Activated T-helper 1 cell treated with anti-CD3 and anti-CD28 coated beads, Interleukin-12 subunit alpha, Interleukin-12 subunit beta, Interleukin-2, Interleukin-4 antibody, amounts not matched to agents 30 ng/mL and 10 ng/mL and 1 ng/mL, durations not matched to agents 14 hours and 24 hours and 36 hours (primary cell): ENCODE results near the gene TSC22D3. TPM values are rescaled to one million over a fixed set of nuclear protein-coding genes. Genes with fewer than 3 reads are reported as not detected.

Experiments used
- DNase-seq: peaks from one replicate; pipeline ENCODE4 v3.0.0; 2021; ENCODE audit warnings: low spot score
- H3K27ac Mint-ChIP-seq: one replicate; pipeline ENCODE4 v1.8.0; 2021; ENCODE audit warnings: mild to moderate bottlenecking, mixed read lengths
- H3K27me3 Mint-ChIP-seq: one replicate; pipeline ENCODE4 v1.8.0; 2022; ENCODE audit warnings: mild to moderate bottlenecking, moderate library complexity, mixed read lengths; ENCODE audit not compliant: insufficient read depth
- H3K36me3 Mint-ChIP-seq: one replicate; pipeline ENCODE4 v1.8.0; 2021; ENCODE audit warnings: low read depth, mixed read lengths
- H3K4me1 Mint-ChIP-seq: one replicate; pipeline ENCODE4 v1.8.0; 2021; ENCODE audit warnings: low read depth, mixed read lengths
- H3K4me3 Mint-ChIP-seq: one replicate; pipeline ENCODE4 v1.8.0; 2021; ENCODE audit warnings: mild to moderate bottlenecking, moderate library complexity, mixed read lengths
- H3K9me3 Mint-ChIP-seq: one replicate; pipeline ENCODE4 v1.8.0; 2021; ENCODE audit warnings: mixed read lengths
- intact Hi-C: fragments of 100-400 bp; cut with micrococcal nuclease; formaldehyde crosslinking; loops from one replicate; pipeline ENCODE4 v1.15.1; 2024
- total RNA-seq: library from RNA; stranded (reverse); gene quantifications from 2 replicates; pipeline ENCODE4 v1.2.3, GENCODE V29; 2022

The TSC22D3 gene
- total RNA-seq, 1 donor from 2014 or later = 30.6 TPM

DNA sequence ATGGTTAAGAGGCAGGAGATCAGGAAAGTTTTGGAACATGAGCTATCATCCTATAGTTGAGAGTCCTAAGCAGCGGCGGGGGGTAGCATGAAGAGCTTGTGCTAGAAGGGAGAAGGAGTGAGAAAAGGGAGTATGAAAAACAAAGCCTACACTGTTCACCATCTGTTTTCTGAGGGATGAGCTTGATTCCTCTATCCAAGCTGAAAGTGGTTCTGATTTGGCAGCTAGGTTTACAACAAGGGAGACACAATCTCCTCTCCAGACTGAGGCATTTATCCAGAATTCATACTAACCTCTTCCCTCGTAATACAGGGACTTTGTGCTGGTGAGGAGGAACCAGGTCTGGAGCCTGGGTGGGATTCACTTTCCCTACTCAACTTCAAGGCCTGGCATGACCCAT is 23.5 kb downstream of the TSC22D3 start:
- Mint-ChIP-seq H3K36me3 (no peaks in the 10 kb centered on the region), H3K4me1 (no peaks in the 10 kb centered on the region), H3K4me3 (no peak overlapping the region), H3K9me3 (no peaks in the 10 kb centered on the region), H3K27ac (no peak overlapping the region), H3K27me3 (peaks cover 3% of the 10 kb centered on the region)
- no peak for DNase-seq
- intact Hi-C loops = no loop called here

DNA sequence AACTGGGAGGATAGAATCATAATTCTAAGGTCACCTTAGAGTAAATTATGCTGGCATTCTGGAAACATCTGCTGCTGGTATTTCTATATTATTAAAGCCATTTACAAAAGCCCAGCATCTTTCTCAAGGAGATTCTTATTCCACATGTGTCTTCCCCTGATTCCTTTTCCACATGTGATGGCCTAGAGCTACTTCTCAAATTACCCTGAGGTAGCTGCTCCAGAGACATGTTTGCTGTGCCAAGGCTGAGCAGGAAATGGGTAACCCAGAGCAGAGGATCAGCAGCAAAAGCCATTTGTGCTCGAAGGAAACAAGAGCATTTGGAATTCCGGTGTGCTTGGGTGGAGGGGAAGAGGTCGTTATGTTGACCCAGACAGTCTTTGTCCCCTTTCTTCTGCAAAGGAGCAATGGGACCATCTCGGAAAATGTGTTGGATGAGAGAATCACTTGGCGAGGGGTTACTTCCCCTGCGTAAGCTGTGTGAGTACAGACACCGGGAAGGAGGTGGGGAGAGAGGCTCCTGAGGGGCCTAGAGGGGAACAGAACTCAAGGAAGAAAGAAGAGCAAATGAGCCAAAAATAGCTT is 24.6 kb downstream of the TSC22D3 start:
- no peaks in the 10 kb centered on the region for H3K4me1 Mint-ChIP-seq
- no peaks in the 10 kb centered on the region for H3K36me3 Mint-ChIP-seq
- DNase-seq = no peak
- H3K27me3 Mint-ChIP-seq = peaks cover 3% of the 10 kb centered on the region
- no peaks in the 10 kb centered on the region for H3K9me3 Mint-ChIP-seq
- intact Hi-C loops = no loop called here
- H3K27ac Mint-ChIP-seq = no peak overlapping the region
- no peak overlapping the region for H3K4me3 Mint-ChIP-seq

DNA sequence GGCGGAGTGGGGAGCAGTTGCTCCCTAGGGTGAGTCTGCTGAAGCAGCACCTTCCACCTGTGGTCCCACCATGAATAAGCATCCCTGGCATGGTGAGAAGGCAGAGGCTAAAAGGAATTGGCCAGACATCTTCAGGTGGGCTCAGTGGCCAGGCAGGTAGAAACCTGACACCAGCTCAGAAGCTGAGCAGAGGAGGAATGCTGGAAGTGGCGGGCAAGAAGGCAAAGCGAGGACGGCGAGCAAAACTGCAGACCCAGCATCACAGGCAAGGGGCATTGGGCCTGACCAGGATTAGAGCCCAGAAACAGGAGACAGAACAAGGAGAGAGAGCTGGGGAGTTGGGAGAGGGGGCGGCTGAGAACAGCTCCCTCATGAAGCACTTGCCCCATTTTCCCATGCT is 25.3 kb downstream of the TSC22D3 start:
- no peaks in the 10 kb centered on the region for H3K4me1 Mint-ChIP-seq
- intact Hi-C loops = no loop called here
- H3K27ac Mint-ChIP-seq = no peak overlapping the region

DNA sequence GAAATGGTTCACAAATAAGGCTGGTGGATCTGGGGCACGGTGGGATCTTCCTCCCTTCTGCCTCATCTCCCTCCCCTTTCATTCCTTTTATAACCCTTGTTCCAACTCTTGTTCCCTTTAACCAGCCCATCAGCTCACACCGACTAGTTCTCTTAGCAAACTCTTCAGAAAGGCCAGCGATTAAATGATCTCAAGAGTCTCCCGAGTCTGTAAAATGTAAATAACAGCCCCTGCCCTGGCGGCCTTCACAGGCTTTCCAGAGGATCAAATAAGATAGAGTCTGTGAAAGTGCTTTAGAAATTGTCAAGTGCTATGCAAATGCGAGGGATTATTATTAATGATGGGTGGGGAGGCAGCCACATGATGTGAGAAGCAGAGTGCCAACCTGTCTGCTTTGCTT is 27.1 kb downstream of the TSC22D3 start:
- Mint-ChIP-seq H3K9me3 (no peaks in the 10 kb centered on the region), H3K4me3 (no peak overlapping the region), H3K27ac (no peak overlapping the region), H3K36me3 (no peaks in the 10 kb centered on the region), H3K4me1 (no peaks in the 10 kb centered on the region), H3K27me3 (peaks cover 3% of the 10 kb centered on the region)
- intact Hi-C loops = no loop called here
- DNase-seq = no peak

More for the DNA sequence above, 25.3 kb downstream of the TSC22D3 start:
- Mint-ChIP-seq H3K27me3 (peaks cover 3% of the 10 kb centered on the region), H3K9me3 (no peaks in the 10 kb centered on the region), H3K36me3 (no peaks in the 10 kb centered on the region), H3K4me3 (no peak overlapping the region)
- no peak for DNase-seq

DNA sequence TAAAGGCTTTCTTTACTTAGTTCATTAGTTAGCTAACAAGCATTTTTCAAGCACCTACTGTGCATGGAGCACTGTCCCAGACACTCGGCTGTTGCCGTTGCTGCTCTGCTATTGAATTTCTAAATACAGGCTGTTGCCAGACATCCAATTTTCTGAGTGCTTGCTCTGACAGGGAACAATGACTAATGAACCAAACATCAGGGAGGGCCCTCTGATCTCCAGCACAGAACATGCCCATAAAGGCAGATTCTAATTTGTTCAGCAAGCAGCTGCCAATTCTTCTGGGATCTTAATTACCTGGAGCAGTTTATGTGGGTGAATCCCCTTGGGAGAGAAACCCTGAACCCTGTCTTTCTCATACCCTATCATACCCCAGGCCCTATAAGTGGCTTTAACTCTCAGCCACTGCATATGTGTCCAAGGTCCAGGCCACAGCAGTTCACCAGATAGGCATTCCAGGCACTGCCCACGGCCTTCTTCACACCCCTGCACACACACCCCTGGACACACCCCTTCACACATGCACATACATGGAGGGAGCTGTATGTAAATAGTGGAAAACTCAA is 27.9 kb downstream of the TSC22D3 start:
- Mint-ChIP-seq H3K9me3 (no peaks in the 10 kb centered on the region), H3K4me1 (no peaks in the 10 kb centered on the region), H3K27ac (no peak overlapping the region), H3K27me3 (peaks cover 3% of the 10 kb centered on the region), H3K36me3 (no peaks in the 10 kb centered on the region), H3K4me3 (no peak overlapping the region)
- no peak for DNase-seq
- intact Hi-C loops = no loop called here

DNA sequence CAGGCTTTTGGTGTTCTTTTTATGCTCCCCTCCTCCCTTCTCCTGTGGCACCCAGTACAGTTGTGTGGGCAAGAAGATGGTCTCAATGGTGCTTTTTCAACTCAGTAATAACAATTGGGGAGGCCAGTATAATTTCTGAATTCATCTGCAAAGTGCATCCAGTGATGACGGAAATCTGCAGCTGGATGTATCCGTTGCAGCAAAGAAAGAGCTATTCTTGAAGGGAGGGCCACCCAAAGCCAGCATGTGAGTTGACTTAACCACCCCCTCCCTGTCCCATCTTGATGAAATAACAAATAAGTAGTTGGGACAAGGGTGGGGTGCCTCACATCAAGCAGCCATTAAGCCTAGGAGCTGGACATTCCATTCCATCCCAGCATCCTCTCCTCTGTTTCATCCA is 30.7 kb downstream of the TSC22D3 start:
- DNase-seq = no peak
- intact Hi-C loops = no loop called here
- Mint-ChIP-seq H3K9me3 (no peaks in the 10 kb centered on the region), H3K4me1 (peaks cover 14% of the 10 kb centered on the region), H3K36me3 (no peaks in the 10 kb centered on the region), H3K27me3 (peaks cover 5% of the 10 kb centered on the region), H3K27ac (no peak overlapping the region), H3K4me3 (no peak overlapping the region)

DNA sequence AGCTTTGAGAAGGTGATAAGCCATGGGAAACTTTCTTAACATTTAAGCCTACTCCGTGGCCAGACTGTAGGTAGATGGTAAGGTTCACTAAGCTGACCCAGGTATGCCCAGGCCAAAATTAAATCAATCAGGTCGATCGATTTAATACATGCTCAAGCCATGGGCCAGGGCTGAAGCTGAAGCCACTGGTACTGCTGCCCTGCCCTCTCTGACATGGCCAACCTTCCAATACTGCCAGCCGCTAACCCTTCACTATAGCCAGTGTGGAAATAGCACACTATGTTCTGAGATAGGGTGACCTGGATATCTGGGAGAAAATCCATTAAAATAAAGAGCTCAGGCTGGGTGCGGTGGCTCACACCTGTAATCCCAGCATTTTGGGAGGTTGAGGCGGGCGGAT is 31.6 kb downstream of the TSC22D3 start:
- no peaks in the 10 kb centered on the region for H3K9me3 Mint-ChIP-seq
- no peak overlapping the region for H3K27ac Mint-ChIP-seq
- no peaks in the 10 kb centered on the region for H3K36me3 Mint-ChIP-seq
- peaks cover 2% of the 10 kb centered on the region for H3K27me3 Mint-ChIP-seq
- no peak for DNase-seq
- intact Hi-C loops = no loop called here
- peaks cover 14% of the 10 kb centered on the region for H3K4me1 Mint-ChIP-seq
- H3K4me3 Mint-ChIP-seq = no peak overlapping the region

DNA sequence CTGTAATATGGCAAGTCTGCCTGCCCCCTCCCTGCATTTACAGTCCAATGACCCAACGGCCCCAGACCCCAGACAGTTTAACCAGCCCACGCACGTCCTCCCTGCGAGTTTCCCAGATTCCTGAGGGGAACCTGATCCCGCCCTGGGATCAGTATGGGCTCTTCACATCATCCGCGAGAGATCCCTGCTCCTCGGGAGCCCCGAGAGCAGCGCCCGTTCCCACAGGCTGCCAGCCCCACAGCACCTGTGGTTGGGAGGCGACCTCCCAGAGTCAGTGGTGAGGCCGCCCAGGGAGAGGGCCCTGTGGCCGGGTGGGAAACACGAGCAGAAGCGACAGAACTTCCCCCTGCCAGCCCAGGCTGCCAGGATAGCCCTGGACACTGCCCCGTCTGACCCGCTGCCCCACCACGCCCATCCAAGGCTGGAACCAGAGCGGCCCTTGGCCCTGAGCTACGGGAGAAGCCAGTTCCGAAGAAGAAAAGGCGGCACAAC is 32.8 kb downstream of the TSC22D3 start:
- Mint-ChIP-seq H3K27ac (peak overlapping the region; percentile 97), H3K36me3 (no peaks in the 10 kb centered on the region), H3K9me3 (no peaks in the 10 kb centered on the region), H3K27me3 (peaks cover 2% of the 10 kb centered on the region), H3K4me3 (peak overlapping the region; percentile 66), H3K4me1 (peaks cover 14% of the 10 kb centered on the region)
- intact Hi-C loops = loop anchor here (1.0 kb wide), 3 partner anchors 25 to 68 kb away; partner anchors contain the start of gene NCBP2L
- no peak for DNase-seq

DNA sequence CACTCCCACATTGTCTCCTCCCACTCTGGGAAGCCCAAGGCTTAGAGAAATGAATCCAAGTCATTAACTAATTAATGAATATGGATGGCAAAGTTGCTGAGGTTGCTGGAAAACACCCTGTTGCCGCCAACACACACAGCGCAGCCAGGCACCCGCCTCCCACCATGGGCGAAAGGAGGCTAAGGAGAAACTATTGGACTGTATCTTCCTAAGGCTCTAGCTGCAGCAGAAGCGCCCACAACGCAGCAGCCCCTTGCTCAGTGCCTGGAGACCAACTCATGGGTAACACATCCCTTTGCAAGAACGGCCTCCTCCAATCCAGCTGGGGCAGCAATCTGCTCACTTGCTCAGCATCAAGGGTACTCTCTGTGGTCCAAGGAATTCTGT is 34.2 kb downstream of the TSC22D3 start:
- H3K27me3 Mint-ChIP-seq = peaks cover 2% of the 10 kb centered on the region
- no peak for DNase-seq
- H3K36me3 Mint-ChIP-seq = no peaks in the 10 kb centered on the region
- H3K4me1 Mint-ChIP-seq = peaks cover 14% of the 10 kb centered on the region
- peak overlapping the region; percentile 97 for H3K27ac Mint-ChIP-seq
- H3K4me3 Mint-ChIP-seq = peak overlapping the region; percentile 66
- H3K9me3 Mint-ChIP-seq = no peaks in the 10 kb centered on the region
- intact Hi-C loops = no loop called here

DNA sequence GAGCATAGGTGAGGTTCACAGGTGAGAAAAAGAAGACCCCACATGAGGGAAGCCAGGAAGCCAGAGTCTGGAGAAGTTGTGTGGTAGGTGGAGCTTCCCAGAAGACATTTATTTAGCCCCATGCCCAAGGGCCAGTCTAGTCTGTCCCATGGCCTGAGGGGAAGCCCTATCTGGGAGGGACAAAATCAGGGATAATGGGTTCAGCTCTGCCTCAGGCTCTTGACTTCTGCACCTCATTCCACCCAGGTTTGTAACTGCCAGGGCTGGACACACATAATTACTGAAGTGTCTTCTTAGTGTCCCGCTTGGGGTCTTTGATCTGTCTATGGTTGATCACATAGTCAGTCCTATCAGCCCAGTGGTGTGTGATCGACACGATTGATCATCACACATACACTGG is 36.0 kb downstream of the TSC22D3 start:
- no peaks in the 10 kb centered on the region for H3K9me3 Mint-ChIP-seq
- H3K27ac Mint-ChIP-seq = no peak overlapping the region
- no peak overlapping the region for H3K4me3 Mint-ChIP-seq
- DNase-seq = no peak
- intact Hi-C loops = no loop called here
- H3K4me1 Mint-ChIP-seq = peaks cover 14% of the 10 kb centered on the region
- H3K27me3 Mint-ChIP-seq = peaks cover 2% of the 10 kb centered on the region
- H3K36me3 Mint-ChIP-seq = no peaks in the 10 kb centered on the region

DNA sequence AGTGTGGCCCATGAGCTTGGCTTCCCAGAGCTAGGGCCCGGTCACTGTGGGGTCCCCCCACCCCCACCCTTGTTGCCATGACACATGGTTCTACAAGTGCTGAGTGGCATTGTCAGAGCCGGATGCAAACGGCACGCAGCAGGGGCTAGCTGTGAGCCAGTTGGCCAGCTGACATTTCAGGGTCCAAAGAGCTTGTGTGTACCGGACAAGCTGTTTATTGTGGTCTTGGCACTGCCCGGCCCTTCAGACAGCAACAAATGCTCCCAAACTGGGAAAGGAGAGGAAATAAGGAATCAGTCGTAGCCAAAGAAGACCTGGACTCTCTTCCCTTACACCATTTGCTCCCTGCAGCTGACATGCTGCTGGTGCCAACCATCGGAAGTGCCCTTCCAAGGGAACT is 36.8 kb downstream of the TSC22D3 start:
- Mint-ChIP-seq H3K4me3 (no peak overlapping the region), H3K9me3 (no peaks in the 10 kb centered on the region)

DNA sequence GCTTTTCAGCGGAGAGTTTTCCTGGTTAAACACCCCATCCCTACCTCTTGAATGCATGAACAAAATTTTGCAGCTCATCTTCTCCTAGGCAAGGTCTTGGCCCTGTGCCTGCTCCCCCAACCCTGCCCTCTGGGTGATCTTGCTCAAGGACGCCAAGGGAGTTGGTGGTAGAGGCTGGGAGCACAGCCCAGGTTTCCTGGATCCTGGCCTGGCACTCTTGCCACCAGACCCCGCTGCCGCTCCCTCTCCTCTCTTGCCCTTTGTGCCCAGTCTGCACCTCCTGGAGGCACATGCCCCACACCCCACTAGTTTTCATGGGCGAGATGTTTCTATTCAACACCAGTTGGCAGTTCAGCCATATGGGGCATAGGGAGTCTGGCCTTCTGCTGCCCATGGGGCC is 37.3 kb downstream of the TSC22D3 start:
- Mint-ChIP-seq H3K27ac (no peak overlapping the region), H3K9me3 (no peaks in the 10 kb centered on the region), H3K4me1 (peaks cover 14% of the 10 kb centered on the region), H3K36me3 (no peaks in the 10 kb centered on the region), H3K4me3 (no peak overlapping the region), H3K27me3 (peaks cover 2% of the 10 kb centered on the region)
- DNase-seq = no peak
- intact Hi-C loops = no loop called here

More for the DNA sequence above, 36.8 kb downstream of the TSC22D3 start:
- DNase-seq = no peak
- no peak overlapping the region for H3K27ac Mint-ChIP-seq
- intact Hi-C loops = no loop called here
- H3K27me3 Mint-ChIP-seq = peaks cover 2% of the 10 kb centered on the region
- peaks cover 14% of the 10 kb centered on the region for H3K4me1 Mint-ChIP-seq
- H3K36me3 Mint-ChIP-seq = no peaks in the 10 kb centered on the region

DNA sequence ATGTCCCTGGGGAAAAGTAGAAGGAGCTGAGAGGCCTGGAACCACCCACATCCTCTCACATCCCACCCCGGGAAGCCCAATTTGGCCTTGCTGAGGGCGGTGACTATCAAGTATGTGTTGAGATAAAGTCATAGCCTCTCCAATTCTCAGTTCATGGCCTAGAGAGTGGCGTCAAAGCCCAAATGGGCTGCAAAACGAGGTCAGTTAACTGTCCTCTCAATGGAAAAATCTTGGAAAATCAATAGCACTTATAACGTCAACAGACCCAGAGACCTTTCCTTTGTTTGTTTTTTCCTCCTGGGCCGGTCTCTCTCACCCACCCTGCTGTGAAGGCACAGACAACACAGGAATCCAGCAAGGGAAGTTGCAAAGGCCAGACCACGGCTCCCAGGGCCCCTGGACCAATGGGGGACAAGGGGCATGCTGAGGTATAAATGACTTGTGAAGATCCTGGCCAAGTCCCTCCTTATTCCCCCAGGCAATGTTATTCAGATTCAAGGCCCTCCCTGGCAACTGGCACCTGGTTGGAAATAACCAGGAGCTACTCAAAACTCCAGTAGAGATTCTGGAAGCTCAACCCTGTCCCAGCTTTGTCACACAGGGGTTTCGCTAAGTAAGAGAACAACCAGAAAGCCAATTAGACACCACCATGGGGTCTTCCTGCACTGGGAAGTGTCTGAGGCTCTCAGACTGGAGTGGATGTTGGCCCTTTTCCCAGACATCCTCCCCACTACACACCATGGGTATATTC is 38.6 kb downstream of the TSC22D3 start:
- H3K4me3 Mint-ChIP-seq = no peak overlapping the region
- H3K27ac Mint-ChIP-seq = no peak overlapping the region
- H3K27me3 Mint-ChIP-seq = peaks cover under 1% of the 10 kb centered on the region
- intact Hi-C loops = no loop called here
- no peaks in the 10 kb centered on the region for H3K9me3 Mint-ChIP-seq
- no peaks in the 10 kb centered on the region for H3K36me3 Mint-ChIP-seq
- no peak for DNase-seq
- H3K4me1 Mint-ChIP-seq = peaks cover 7% of the 10 kb centered on the region
